ENCODE results near the gene RAPH1. TPM values are rescaled to one million over a fixed set of nuclear protein-coding genes. Genes with fewer than 3 reads are reported as not detected.

The RAPH1 gene
- total RNA-seq, 1 experiment from 2014 or later = 16.5 TPM

GRCh38 chr2:203360833-203361430, 174.2 kb downstream of the RAPH1 start:
- Histone ChIP-seq H3K79me2 (ENCODE audit: low read depth) (0 out of 2 replicates have a peak, but pooled peaks cover 4% of the 10 kb centered on the region), H3K36me3 (ENCODE audit: low read depth) (no peaks in the 10 kb centered on the region), H3K4me3 (no peak overlapping the region), H3K4me1 (replicated peaks; ENCODE audit: insufficient read depth) (no peaks in the 10 kb centered on the region), H3K9me3 (ENCODE audit: insufficient read depth, low read depth) (no peaks in the 10 kb centered on the region), H3K27me3 (ENCODE audit: insufficient read depth, low read depth) (no peaks in the 10 kb centered on the region), H3K4me2 (no peak overlapping the region), H2AFZ (no peak overlapping the region), H3F3A (ENCODE audit: insufficient read depth, low read depth) (no peaks in the 10 kb centered on the region), H4K20me1 (ENCODE audit: insufficient read depth) (no peaks in the 10 kb centered on the region), H3K9me2 (ENCODE audit: insufficient read depth) (no peaks in the 10 kb centered on the region), H3K27ac (no peak overlapping the region)
- TF ChIP-seq EZH2 (IDR thresholded peaks at IDR 0.05; ENCODE audit: low read depth) (no peak), CTCF (conservative IDR thresholded peaks at IDR 0.05) (no peak)
- BruUV-seq (replicated peaks) = no TSS peak
- CTCF ChIA-PET = no interaction called here
- POLR2A ChIA-PET (ENCODE audit: unreplicated experiment) = no interaction called here
- no peak for DNase-seq
- intact Hi-C loops (cut with micrococcal nuclease; ENCODE audit: unreplicated experiment) = no loop called here

GRCh38 chr2:203359450-203359849, 175.7 kb downstream of the RAPH1 start:
- intact Hi-C loops (cut with micrococcal nuclease; ENCODE audit: unreplicated experiment) = no loop called here
- Histone ChIP-seq H3K4me3 (no peak overlapping the region), H3K79me2 (ENCODE audit: low read depth) (0 out of 2 replicates have a peak, but pooled peaks cover 4% of the 10 kb centered on the region), H4K20me1 (ENCODE audit: insufficient read depth) (no peaks in the 10 kb centered on the region), H3K9me3 (ENCODE audit: insufficient read depth, low read depth) (no peaks in the 10 kb centered on the region), H2AFZ (no peak overlapping the region), H3K4me2 (no peak overlapping the region), H3K36me3 (ENCODE audit: low read depth) (no peaks in the 10 kb centered on the region), H3F3A (ENCODE audit: insufficient read depth, low read depth) (no peaks in the 10 kb centered on the region), H3K27me3 (ENCODE audit: insufficient read depth, low read depth) (no peaks in the 10 kb centered on the region), H3K9me2 (ENCODE audit: insufficient read depth) (no peaks in the 10 kb centered on the region), H3K27ac (no peak overlapping the region), H3K4me1 (replicated peaks; ENCODE audit: insufficient read depth) (no peaks in the 10 kb centered on the region)
- POLR2A ChIA-PET (ENCODE audit: unreplicated experiment) = no interaction called here
- TF ChIP-seq CTCF (conservative IDR thresholded peaks at IDR 0.05) (no peak), EZH2 (IDR thresholded peaks at IDR 0.05; ENCODE audit: low read depth) (no peak)
- BruUV-seq (replicated peaks) = no TSS peak
- CTCF ChIA-PET = no interaction called here
- DNase-seq = no peak

- H3K79me2 ChIP-seq (ENCODE audit: low read depth) = 0 out of 2 replicates have a peak, but pooled peaks cover 10% of the 10 kb centered on the region
- intact Hi-C loops (cut with micrococcal nuclease; ENCODE audit: unreplicated experiment) = no loop called here
These were observed 180.1 kb downstream of the RAPH1 start for GRCh38 chr2:203354966-203355365.

More at GRCh38 chr2:203354966-203355365, 180.1 kb downstream of the RAPH1 start:
- no peaks in the 10 kb centered on the region for H3K36me3 ChIP-seq (ENCODE audit: low read depth)
- POLR2A ChIA-PET (ENCODE audit: unreplicated experiment) = no interaction called here
- no peaks in the 10 kb centered on the region for H3K27me3 ChIP-seq (ENCODE audit: insufficient read depth, low read depth)
- H3K4me3 ChIP-seq = no peak overlapping the region
- no peak overlapping the region for H2AFZ ChIP-seq
- no TSS peak for BruUV-seq (replicated peaks)
- no peak overlapping the region for H3K4me2 ChIP-seq
- no peak for TF ChIP-seq EZH2 (IDR thresholded peaks at IDR 0.05; ENCODE audit: low read depth)
- no peak for DNase-seq
- H3K9me3 ChIP-seq (ENCODE audit: insufficient read depth, low read depth) = no peaks in the 10 kb centered on the region
- CTCF ChIA-PET = no interaction called here
- no peaks in the 10 kb centered on the region for H4K20me1 ChIP-seq (ENCODE audit: insufficient read depth)
- H3K27ac ChIP-seq = no peak overlapping the region
- H3K4me1 ChIP-seq (replicated peaks; ENCODE audit: insufficient read depth) = no peaks in the 10 kb centered on the region
- H3K9me2 ChIP-seq (ENCODE audit: insufficient read depth) = no peaks in the 10 kb centered on the region
- no peaks in the 10 kb centered on the region for H3F3A ChIP-seq (ENCODE audit: insufficient read depth, low read depth)
